Urothelium cell line (cell line): ENCODE results near the gene IRF7.

Source experiments
- DNase-seq: peaks from one replicate; pipeline ENCODE4 v3.0.0; 2011; ENCODE audit warnings: low spot score, mixed read lengths
- FAIRE-seq: peaks from 2 replicates; lab custom pipeline; 2011; peaks lifted over from hg19 to GRCh38; lab: Jason Lieb, UNC

IRF7 gene

GRCh38 chr11:641806-642370, 26.1 kb upstream of the IRF7 start:
- no peak for DNase-seq

GRCh38 chr11:640021-640706, 24.4 kb upstream of the IRF7 start:
- no peak for DNase-seq
- no peak for FAIRE-seq

More at GRCh38 chr11:641806-642370, 26.1 kb upstream of the IRF7 start:
- no peak for FAIRE-seq

DNA sequence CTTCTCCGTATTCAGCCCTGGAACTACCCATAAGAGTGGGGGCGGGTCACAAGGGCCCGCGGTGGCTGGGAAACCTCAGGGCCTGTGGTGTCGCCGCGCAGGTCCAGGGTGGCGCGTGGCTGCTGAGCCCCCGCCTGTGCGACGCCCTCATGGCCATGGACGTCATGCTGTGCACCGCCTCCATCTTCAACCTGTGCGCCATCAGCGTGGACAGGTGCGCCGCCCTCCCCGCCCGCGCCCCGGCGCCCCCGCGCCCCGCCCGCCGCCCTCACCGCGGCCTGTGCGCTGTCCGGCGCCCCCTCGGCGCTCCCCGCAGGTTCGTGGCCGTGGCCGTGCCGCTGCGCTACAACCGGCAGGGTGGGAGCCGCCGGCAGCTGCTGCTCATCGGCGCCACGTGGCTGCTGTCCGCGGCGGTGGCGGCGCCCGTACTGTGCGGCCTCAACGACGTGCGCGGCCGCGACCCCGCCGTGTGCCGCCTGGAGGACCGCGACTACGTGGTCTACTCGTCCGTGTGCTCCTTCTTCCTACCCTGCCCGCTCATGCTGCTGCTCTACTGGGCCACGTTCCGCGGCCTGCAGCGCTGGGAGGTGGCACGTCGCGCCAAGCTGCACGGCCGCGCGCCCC, 23.7 kb upstream of the IRF7 start:
- DNase-seq (no peak), FAIRE-seq (no peak)

DNA sequence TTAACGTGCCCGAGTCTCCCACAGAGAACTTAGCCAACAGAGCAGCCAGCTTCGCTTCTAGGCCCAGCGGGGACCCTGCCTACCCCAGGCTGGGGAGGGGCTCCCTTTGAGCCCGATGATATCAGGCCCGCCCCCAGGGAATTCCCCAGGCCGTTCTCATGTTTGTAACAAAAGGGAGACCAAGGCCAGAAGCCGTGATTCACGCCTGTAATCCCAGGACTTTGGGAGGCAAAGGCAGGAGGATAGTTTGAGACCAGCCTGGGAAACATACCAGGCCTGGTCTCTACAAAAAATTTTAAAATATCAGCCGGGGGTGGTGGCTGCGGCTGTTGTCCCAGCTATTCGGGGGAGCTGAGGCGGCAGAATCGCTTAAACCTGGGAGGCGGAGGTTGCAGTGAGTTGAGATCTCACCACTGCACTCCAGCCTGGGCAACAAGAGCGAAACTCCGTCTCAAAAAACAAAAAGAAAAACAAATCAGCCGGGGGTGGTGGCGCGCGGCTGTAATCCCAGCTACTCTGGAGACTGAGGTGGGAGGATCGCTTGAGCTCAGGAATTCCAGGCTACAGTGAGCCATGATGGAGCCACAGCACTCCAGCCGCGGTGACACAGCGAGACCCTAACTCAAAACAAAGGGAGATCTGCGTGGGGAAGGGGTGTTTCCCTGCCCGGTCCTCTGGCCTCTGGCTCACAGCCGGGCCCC, 23.0 kb upstream of the IRF7 start:
- no peak for DNase-seq

GRCh38 chr11:637593-638521, 22.1 kb upstream of the IRF7 start:
- FAIRE-seq (no peak), DNase-seq (no peak)

More for the DNA sequence above, 23.0 kb upstream of the IRF7 start:
- no peak for FAIRE-seq

DNA sequence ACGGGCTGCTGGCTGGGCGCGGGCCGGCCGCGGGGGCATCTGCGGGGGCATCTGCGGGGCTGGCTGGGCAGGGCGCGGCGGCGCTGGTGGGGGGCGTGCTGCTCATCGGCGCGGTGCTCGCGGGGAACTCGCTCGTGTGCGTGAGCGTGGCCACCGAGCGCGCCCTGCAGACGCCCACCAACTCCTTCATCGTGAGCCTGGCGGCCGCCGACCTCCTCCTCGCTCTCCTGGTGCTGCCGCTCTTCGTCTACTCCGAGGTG, 21.5 kb upstream of the IRF7 start:
- no peak for FAIRE-seq

DNA sequence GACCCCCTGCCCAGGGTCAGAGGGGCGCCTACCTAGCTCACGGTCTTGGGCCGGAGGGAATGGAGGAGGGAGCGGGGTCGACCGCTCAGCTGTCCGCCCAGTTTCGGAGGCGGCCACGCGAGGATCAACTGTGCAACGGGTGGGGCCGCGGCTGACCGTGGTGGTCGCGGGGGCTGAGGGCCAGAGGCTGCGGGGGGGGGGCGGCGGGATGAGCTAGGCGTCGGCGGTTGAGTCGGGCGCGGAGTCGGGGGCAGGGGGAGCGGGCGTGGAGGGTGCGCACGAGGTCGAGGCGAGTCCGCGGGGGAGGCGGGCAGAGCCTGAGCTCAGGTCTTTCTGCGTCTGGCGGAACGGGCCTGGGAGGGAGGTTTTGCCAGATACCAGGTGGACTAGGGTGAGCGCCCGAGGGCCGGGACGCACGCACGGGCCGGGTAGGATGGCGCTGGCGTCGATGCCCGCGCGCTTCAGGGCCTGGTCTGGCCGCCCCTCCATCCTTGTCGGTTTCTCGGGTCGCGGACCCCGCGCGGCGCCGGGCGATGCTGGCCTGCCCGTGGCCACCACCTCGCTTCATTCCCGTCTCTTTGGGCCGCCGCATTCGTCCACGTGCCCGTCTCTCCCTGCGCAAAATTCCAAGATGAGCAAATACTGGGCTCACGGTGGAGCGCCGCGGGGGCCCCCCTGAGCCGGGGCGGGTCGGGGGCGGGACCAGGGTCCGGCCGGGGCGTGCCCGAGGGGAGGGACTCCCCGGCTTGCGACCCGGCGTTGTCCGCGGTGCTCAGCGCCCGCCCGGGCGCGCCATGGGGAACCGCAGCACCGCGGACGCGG, 21.0 kb upstream of the IRF7 start, which contains the start of gene DRD4:
Gene DRD4, plus strand, starts transcription at position 759 of the 822 bp plus-strand sequence. Its CDS starts 36 bp downstream, at position 795.
- FAIRE-seq (no peak), DNase-seq (no peak)

More for the DNA sequence above, 21.5 kb upstream of the IRF7 start:
- no peak for DNase-seq

- no peak for DNase-seq
- no peak for FAIRE-seq
These were observed 20.3 kb upstream of the IRF7 start for GRCh38 chr11:635945-636510.

DNA sequence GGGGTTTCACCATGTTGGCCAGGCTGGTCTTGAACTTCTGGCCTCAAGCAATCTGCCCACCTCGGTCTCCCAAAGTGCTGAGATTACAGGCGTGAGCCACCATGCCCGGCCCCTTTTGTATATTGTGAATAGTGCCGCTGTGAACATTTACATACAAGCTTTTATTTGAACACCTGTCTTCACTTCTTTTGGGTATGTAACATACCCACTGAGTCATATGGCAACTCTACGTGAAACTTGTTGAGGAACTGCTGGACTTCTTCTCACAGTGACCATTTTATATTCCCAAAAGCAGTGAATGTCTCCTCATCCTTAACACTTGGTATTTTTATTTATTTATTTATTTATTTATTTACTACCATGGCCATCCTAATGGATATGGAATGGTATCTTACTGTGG, 15.1 kb upstream of the IRF7 start:
- DNase-seq: no peak
- no peak for FAIRE-seq

DNA sequence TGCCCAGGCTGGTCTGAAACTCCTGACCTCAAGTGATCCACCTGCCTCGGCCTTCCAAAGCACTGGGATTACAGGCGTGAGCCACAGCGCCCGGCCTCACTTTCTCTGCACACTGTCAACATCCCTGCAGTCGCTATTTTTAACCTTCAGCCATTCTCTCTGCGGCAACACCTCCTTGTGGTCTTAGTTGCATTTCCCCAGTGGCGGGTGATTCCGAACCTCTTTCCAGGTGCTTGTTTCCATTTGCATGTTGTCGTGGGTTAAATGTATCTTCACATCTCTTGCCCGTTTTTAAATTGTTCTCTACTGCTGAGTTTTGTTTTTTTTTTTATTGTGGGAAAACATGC, 13.5 kb upstream of the IRF7 start:
- FAIRE-seq (no peak), DNase-seq (no peak)

GRCh38 chr11:628056-628455, 12.3 kb upstream of the IRF7 start:
- DNase-seq (no peak), FAIRE-seq (no peak)

GRCh38 chr11:627308-627576, 11.5 kb upstream of the IRF7 start:
- FAIRE-seq (no peak), DNase-seq (no peak)

DNA sequence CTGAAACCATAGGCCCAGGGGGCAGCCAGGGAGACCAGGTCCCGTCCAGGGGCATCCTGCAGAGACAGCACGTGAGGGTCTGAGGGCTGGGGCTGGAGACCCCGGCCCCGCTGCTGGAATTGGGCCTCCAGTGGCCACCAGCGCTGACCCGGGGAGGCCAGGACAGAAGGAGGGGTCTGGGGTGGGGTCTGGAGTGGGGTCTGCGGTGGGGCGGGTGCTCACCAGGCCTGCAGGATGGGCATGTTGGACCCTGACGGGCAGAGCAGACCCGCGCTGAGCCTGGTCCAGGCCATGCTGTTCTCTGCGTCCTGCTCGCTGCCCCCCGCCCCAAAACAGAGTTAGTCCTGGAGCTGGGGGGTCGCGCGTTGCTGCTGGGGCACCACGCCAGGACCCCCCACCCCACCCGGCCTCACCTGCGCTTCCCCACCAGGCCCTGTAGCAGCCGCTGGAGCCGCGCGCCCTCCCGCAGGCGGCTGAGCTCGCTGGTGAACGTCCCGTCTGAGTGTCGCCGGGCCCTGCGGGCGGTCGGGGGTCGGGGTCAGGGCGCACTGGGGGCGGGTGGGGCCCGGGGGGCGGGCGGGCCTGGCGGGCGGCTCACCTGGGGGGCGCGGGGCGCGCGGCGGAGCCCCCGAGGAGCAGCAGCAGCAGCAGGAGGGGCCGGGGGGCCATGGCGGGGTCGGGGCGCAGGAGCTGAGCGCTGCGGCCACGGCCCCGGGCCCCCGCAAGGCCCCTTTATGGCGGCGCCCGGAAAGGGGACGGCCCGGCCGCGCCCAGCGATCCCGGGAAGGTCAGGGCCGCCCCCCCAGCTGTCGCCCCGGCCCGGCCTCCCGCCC, 10.9 kb upstream of the IRF7 start, which contains the start of gene SCT:
Gene SCT, minus strand, starts transcription at position 707 of the 833 bp plus-strand sequence. Its CDS starts 38 bp downstream, at position 669.
- no peak for FAIRE-seq
- no peak for DNase-seq

DNA sequence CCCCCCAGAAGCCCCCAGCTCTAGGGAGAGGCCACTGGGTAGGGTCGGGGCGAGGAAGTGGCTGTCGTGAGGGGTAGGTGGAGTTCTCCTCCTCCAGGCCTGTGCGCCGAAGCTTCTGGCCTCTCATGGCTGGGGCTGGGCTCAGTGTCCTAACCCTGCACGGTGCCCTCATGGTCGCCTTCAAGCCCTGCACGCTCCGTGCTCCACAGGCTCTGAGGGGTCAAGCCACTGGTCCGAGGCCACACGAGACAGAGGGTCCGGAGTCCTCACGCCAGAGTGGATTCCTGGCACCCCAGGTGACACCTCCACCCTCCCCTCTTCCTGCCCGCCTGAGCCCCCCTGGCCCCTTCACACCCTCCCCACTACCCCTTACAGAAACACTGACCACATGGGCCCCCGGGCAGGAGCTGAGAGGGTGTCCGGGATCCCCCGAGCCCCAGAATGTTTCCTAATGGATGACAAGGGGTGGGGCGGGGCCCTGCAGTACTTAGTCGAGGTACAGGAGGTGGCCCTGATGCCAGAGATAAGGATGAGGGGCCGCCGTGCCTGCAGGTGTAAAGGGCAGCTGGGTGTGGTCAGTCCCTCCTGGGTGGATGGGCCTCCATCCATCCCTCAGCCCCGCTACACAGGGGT, 10.0 kb upstream of the IRF7 start:
- DNase-seq (no peak), FAIRE-seq (no peak)

DNA sequence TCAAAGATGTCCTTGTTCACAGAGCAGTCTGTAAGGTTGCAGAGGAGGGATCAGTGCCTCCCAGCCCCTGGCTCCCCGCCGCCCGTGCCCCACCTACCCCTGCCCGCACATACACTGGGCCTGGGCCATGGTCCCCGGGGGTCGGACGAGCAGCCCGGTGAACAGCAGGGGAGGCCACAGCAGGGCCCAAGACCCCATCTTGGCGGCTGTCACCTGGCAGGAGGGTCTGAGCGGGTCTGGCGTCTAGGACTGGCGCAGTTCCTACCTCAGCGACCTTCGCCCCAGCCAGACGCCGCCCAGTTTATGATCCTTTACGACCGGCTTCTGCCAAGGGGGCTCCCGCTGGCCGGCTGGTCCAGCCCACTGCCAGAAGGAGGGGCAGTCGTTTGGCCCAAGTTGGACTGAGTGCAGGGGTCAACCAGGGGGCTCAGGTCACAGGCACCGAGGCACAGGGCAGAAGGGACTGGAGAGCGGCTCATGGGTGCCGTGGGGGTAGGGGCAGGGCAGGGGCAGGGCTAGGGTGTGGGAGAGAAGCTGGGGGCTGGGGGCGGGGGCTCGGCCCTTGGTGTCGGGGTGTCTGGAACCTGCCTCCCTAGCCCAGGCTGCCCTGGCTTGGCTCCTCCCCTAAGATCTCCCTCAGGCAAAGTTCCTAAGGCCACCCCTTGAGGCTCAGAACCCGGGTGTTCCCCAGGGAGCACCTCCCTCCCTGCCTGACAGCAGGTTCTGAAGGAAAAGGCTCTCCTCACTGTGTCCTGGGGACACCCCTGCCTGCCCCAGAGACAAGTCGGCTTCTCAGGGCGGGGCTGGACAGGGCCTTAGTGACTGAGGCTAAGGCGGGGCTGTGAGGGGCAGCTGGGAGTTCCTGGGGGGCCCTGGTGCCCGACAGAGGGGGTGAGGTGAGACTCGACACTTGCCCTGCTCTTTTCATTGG, 9.2 kb upstream of the IRF7 start, which contains the start of gene CDHR5:
Gene CDHR5, minus strand, starts transcription at position 251 of the 931 bp plus-strand sequence. Its CDS starts 53 bp downstream, at position 198.
- FAIRE-seq: no peak
- DNase-seq: no peak

GRCh38 chr11:623999-624704, 8.4 kb upstream of the IRF7 start:
- no peak for FAIRE-seq
- DNase-seq: peak; percentile 14
